ENCODE data around the gene S100A1. TPM values are rescaled to one million over a fixed set of nuclear protein-coding genes. Genes with fewer than 3 reads are reported as not detected.
A peak's percentile ranks its signal among the peaks of the same experiment; 100 is the strongest.

Gene S100A1
- total and polyA plus RNA-seq, 2 of the 13 experiments (the other 11 are each of a cell fraction or from before 2014, with no cell fraction given), result 120 to 251 TPM

- TF ChIP-seq AGO2 (optimal IDR thresholded peaks at IDR 0.05; ENCODE audit: low read depth, low read length) (peak; percentile 38), SALL1 (CRISPR knock-in tag; IDR thresholded peaks at IDR 0.05) (peak; percentile 45; the same call in 1 of the 2 replicates), PHB2 (IDR thresholded peaks at IDR 0.05; ENCODE audit: partially characterized antibody) (no peak), SNAI1 (CRISPR knock-in tag; IDR thresholded peaks at IDR 0.05; ENCODE audit: borderline replicate concordance) (no peak), ZNF121 (CRISPR knock-in tag; IDR thresholded peaks at IDR 0.05) (0 out of 2 replicates have a peak, but pooled peaks have one; percentile 34), ARID2 (CRISPR knock-in tag; IDR thresholded peaks at IDR 0.05; ENCODE audit: borderline replicate concordance) (peak; percentile 77; the same call in 1 of the 2 replicates), CTCF (CRISPR knock-in tag; IDR thresholded peaks at IDR 0.05) (no peak), ZNF501 (CRISPR knock-in tag; IDR thresholded peaks at IDR 0.05) (peak; percentile 86; the same call in 1 of the 2 replicates), ZNF614 (CRISPR knock-in tag; IDR thresholded peaks at IDR 0.05; ENCODE audit: borderline replicate concordance) (no peak), ZNF414 (CRISPR knock-in tag; IDR thresholded peaks at IDR 0.05) (peak; percentile 46; the same call in 1 of the 2 replicates), GABPB1 (CRISPR knock-in tag; IDR thresholded peaks at IDR 0.05) (peak; percentile 60; the same call in 1 of the 2 replicates), POLR2AphosphoS5 (IDR thresholded peaks at IDR 0.05; ENCODE audit: low read depth, low read length) (peak; percentile 87), SAP130 (CRISPR knock-in tag; IDR thresholded peaks at IDR 0.05; ENCODE audit: low read depth) (peak; percentile 84), ZNF253 (CRISPR knock-in tag; IDR thresholded peaks at IDR 0.05; ENCODE audit: borderline replicate concordance) (0 out of 2 replicates have a peak, but pooled peaks have one; percentile 7), FOXP1 (IDR thresholded peaks at IDR 0.05) (no peak), FOXP1 (CRISPR knock-in tag; IDR thresholded peaks at IDR 0.05) (peak; percentile 18; the same call in 1 of the 2 replicates), IKZF5 (CRISPR knock-in tag; IDR thresholded peaks at IDR 0.05) (peak; percentile 44), KDM6A (CRISPR knock-in tag; IDR thresholded peaks at IDR 0.05; ENCODE audit: low read depth) (peak; percentile 64), ZNF350 (CRISPR knock-in tag; IDR thresholded peaks at IDR 0.05; ENCODE audit: borderline replicate concordance, low read depth) (peak; percentile 36; the same call in 1 of the 2 replicates), ZNF639 (CRISPR knock-in tag; conservative IDR thresholded peaks at IDR 0.05) (0 out of 2 replicates have a peak, but pooled peaks have one; percentile 39), RAD21 (CRISPR knock-in tag; IDR thresholded peaks at IDR 0.05) (0 out of 2 replicates have a peak, but pooled peaks have one; percentile 11), TBL1XR1 (IDR thresholded peaks at IDR 0.05; ENCODE audit: borderline replicate concordance, low read length, partially characterized antibody) (peak; percentile 23), TARDBP (CRISPR knock-in tag; IDR thresholded peaks at IDR 0.05) (no peak; the same call in none of the 2 replicates), ZNF883 (CRISPR knock-in tag; IDR thresholded peaks at IDR 0.05; ENCODE audit: not compliant biosample characterization) (peak; percentile 56)
These were observed 19.3 kb upstream of the S100A1 start (continued) for GRCh38 chr1:153608742-153609584.
